Neuronal stem cell (in vitro differentiated cells): ENCODE results near the gene MS4A18.

ENCODE experiments used
- DNase-seq: peaks from one replicate; pipeline ENCODE4 v3.0.0-alpha.2; 2013; ENCODE audit warnings: low spot score
- H2AFZ ChIP-seq: one replicate; pipeline ENCODE4 v1.6.1; 2013; ENCODE audit warnings: mild to moderate bottlenecking, low read length, inconsistent platforms
- H2AK5ac ChIP-seq: 2 replicates; pipeline ENCODE4 v1.6.1; 2013; ENCODE audit warnings: low read depth, mild to moderate bottlenecking, inconsistent platforms, low read length, moderate library complexity, mixed read lengths
- H2BK120ac ChIP-seq: 2 replicates; pipeline ENCODE4 v1.6.1; 2013; ENCODE audit warnings: low read depth, mild to moderate bottlenecking, inconsistent platforms, low read length, moderate library complexity, mixed read lengths
- H2BK12ac ChIP-seq: one replicate; pipeline ENCODE4 v1.6.1; 2013; ENCODE audit warnings: low read length, inconsistent platforms
- H2BK15ac ChIP-seq: 2 replicates; pipeline ENCODE4 v1.6.1; 2013; ENCODE audit warnings: mild to moderate bottlenecking, low read length, inconsistent platforms, mixed read lengths
- H2BK5ac ChIP-seq: one replicate; pipeline ENCODE4 v1.6.1; 2013; ENCODE audit warnings: inconsistent platforms, mild to moderate bottlenecking, low read length, moderate library complexity
- H3K14ac ChIP-seq: one replicate; pipeline ENCODE4 v1.6.1; 2013; ENCODE audit warnings: low read length, inconsistent platforms
- H3K18ac ChIP-seq: 2 replicates; pipeline ENCODE4 v1.6.1; 2013; ENCODE audit warnings: low read length, inconsistent platforms
- H3K23ac ChIP-seq: 2 replicates; pipeline ENCODE4 v1.6.1; 2013; ENCODE audit warnings: low read depth, mild to moderate bottlenecking, mixed read lengths, low read length, inconsistent platforms; ENCODE audit not compliant: poor library complexity
- H3K27ac ChIP-seq: replicated peaks from 3 replicates; pipeline ENCODE4 v1.5.1; 2013; ENCODE audit warnings: low read length, inconsistent platforms
- H3K27me3 ChIP-seq, 3 experiments: 2 replicates each; pipeline ENCODE4 v1.6.1; 2013; ENCODE audit warnings: low read length in 3 of 3, mild to moderate bottlenecking in 2 of 3, inconsistent platforms in 1 of 3, low read depth in 1 of 3, mixed read lengths in 1 of 3, moderate library complexity in 1 of 3; ENCODE audit not compliant: control insufficient read depth in 3 of 3, insufficient read depth in 3 of 3
- H3K36me3 ChIP-seq, 2 donors: replicated peaks in 1 of 2; 2 replicates each; pipeline ENCODE4 v1.6.1; 2013; ENCODE audit warnings: low read length in 2 of 2; ENCODE audit not compliant: control insufficient read depth in 2 of 2, insufficient read depth in 2 of 2
- H3K4ac ChIP-seq: 2 replicates; pipeline ENCODE4 v1.6.1; 2013; ENCODE audit warnings: inconsistent platforms, mild to moderate bottlenecking, low read length, moderate library complexity
- H3K4me1 ChIP-seq, 2 donors: 1 replicate in 1 of 2; 2 replicates in 1 of 2; pipeline ENCODE4 v1.6.1; 2013; ENCODE audit warnings: low read length in 2 of 2, low read depth in 1 of 2; ENCODE audit not compliant: control insufficient read depth in 2 of 2, insufficient read depth in 1 of 2
- H3K4me2 ChIP-seq: one replicate; pipeline ENCODE4 v1.6.1; 2013; ENCODE audit warnings: mild to moderate bottlenecking, low read length, inconsistent platforms; ENCODE audit not compliant: insufficient read depth, poor library complexity, severe bottlenecking
- H3K4me3 ChIP-seq, 2 donors: 2 replicates each; pipeline ENCODE4 v1.5.1; 2013; ENCODE audit warnings: low read length in 2 of 2, mild to moderate bottlenecking in 2 of 2, inconsistent platforms in 1 of 2, moderate library complexity in 1 of 2
- H3K79me1 ChIP-seq: one replicate; pipeline ENCODE4 v1.6.1; 2013; ENCODE audit warnings: low read depth, mild to moderate bottlenecking, inconsistent platforms, low read length, moderate library complexity
- H3K9ac ChIP-seq: one replicate; pipeline ENCODE4 v1.6.1; 2013; ENCODE audit warnings: mild to moderate bottlenecking, low read depth, low read length, inconsistent platforms; ENCODE audit not compliant: poor library complexity
- H3K9me3 ChIP-seq, 2 donors: replicated peaks in 1 of 2; 2 replicates each; pipeline versions ENCODE3 to v1.6.1; 2013; ENCODE audit warnings: low read length in 2 of 2, mild to moderate bottlenecking in 2 of 2, inconsistent platforms in 1 of 2, low read depth in 1 of 2, mixed read lengths in 1 of 2, moderate library complexity in 1 of 2; ENCODE audit not compliant: control insufficient read depth in 2 of 2, insufficient read depth in 1 of 2
- H4K8ac ChIP-seq: one replicate; pipeline ENCODE4 v1.6.1; 2013; ENCODE audit warnings: low read depth, mild to moderate bottlenecking, inconsistent platforms, low read length, moderate library complexity
- H4K91ac ChIP-seq: one replicate; pipeline ENCODE4 v1.6.1; 2013; ENCODE audit warnings: low read length, low read depth, mild to moderate bottlenecking, inconsistent platforms; ENCODE audit not compliant: poor library complexity
- WGBS, 2 donors: extraction: QIAGEN DNeasy Blood & Tissue Kit; methylation state at CpG; one replicate each; pipeline ENCODE4 v1.1.7; 2013; ENCODE audit warnings: missing lambda C conversion rate in 2 of 2, mixed read lengths in 1 of 2; ENCODE audit not compliant: insufficient read length in 2 of 2, insufficient replicate concordance in 1 of 2; ENCODE audit errors: extremely low coverage in 2 of 2; 5-methylcytosine and 5-hydroxymethylcytosine counted together

MS4A18 gene

DNA sequence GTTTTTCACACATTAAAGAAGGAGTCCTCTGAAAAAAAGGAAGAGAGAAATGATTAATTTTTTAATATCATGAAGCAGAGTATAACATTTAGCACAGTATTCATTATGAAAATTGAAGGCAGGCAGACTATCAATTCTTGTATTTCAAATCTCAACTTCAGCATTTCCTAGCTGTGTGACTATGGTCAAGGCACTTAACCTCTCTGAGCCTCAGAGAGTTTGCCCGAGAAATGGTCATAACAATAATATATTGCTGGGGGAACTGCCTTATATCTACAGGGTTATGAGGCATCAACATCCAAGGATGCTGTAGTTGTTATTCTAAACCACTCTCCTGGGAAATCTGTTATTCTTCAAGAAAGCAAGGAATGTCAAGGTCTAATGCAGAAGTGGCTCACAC is 1.1 kb downstream of the MS4A18 start:
- Histone ChIP-seq H3K18ac (no peak overlapping the region), H3K9me3 (no peaks in the 10 kb centered on the region), H3K4me3 (no peak overlapping the region), H4K8ac (no peak overlapping the region), H3K23ac (no peak overlapping the region), H3K4me2 (no peak overlapping the region), H3K27me3 (peaks cover 0 to 4% (median 0%) of the 10 kb centered on the region in 3 experiments), H3K14ac (no peak overlapping the region), H2BK15ac (no peak overlapping the region), H3K36me3 (no peaks in the 10 kb centered on the region), H3K79me1 (no peaks in the 10 kb centered on the region), H3K9ac (no peak overlapping the region), H4K91ac (no peak overlapping the region), H3K4me1 (no peaks in the 10 kb centered on the region), H3K4ac (no peak overlapping the region), H2BK5ac (no peak overlapping the region), H2BK12ac (no peak overlapping the region), H2AK5ac (no peak overlapping the region), H2BK120ac (no peak overlapping the region), H3K27ac (no peak overlapping the region), H2AFZ (no peak overlapping the region)
- no CpG with 5 or more reads among the region's 1 CpG for WGBS, 2 donors
- no peak for DNase-seq

DNA sequence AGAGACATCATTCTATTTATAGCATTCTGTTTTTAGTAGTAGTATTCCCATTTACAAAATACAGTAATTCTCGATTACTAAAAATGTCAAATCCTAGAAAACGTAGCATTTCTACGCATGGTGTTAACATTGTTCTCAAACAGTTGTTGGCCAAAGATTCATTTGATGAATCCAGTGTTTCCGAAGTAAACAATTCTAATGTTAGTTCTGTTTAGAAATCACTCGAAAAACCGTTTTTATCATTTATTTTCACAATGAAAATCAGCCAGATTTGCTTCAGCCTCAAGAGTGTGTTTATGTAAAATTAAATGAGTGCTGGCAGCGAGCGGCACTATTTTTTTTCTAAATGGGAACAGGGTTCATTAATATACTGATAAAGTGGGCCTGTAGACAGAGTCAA is 7.1 kb downstream of the MS4A18 start:
- H2BK120ac ChIP-seq = no peak overlapping the region
- no peak overlapping the region for H3K4me2 ChIP-seq
- H2AK5ac ChIP-seq = no peak overlapping the region
- peaks cover 0 to 12% (median 0%) of the 10 kb centered on the region in 3 experiments for H3K27me3 ChIP-seq
- no peak overlapping the region for H2AFZ ChIP-seq
- no peak overlapping the region for H4K91ac ChIP-seq
- no peak overlapping the region for H4K8ac ChIP-seq
- H2BK12ac ChIP-seq = no peak overlapping the region
- no peak for DNase-seq
- H2BK15ac ChIP-seq = no peak overlapping the region
- H3K9ac ChIP-seq = no peak overlapping the region
- H3K79me1 ChIP-seq = no peaks in the 10 kb centered on the region
- no peak overlapping the region for H2BK5ac ChIP-seq
- peaks cover 0 to 3% of the 10 kb centered on the region in 2 donors for H3K9me3 ChIP-seq
- H3K4me3 ChIP-seq = no peak overlapping the region
- H3K14ac ChIP-seq = no peak overlapping the region
- H3K4ac ChIP-seq = no peak overlapping the region
- no peak overlapping the region for H3K27ac ChIP-seq
- H3K18ac ChIP-seq = no peak overlapping the region
- no peaks in the 10 kb centered on the region for H3K4me1 ChIP-seq
- no CpG with 5 or more reads among the region's 8 CpGs for WGBS, 2 donors
- H3K23ac ChIP-seq = no peak overlapping the region
- no peaks in the 10 kb centered on the region for H3K36me3 ChIP-seq

DNA sequence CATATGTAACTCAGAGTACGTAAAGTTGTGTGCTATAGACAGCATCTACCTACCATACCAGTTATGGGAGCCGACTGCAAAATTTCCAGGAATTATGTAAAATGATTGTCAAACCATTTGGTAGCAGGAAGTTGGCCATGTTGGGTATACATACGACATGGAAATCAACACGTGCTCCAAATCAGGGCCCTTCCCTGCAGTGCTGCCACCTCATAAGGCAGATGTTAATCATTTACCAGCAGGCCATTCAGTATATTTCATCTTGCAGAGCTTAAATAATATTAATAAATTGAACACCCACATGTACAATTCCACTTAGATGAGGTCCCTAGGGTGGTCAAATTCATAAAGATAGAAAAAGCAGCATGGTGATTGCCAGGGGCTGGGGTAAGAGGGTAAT is 9.8 kb downstream of the MS4A18 start:
- no peak overlapping the region for H2AFZ ChIP-seq
- H3K23ac ChIP-seq = no peak overlapping the region
- WGBS, 2 donors = no CpG with 5 or more reads among the region's 4 CpGs
- H4K8ac ChIP-seq = no peak overlapping the region
- H3K36me3 ChIP-seq = no peaks in the 10 kb centered on the region
- no peak for DNase-seq
- peaks cover 0 to 3% of the 10 kb centered on the region in 2 donors for H3K9me3 ChIP-seq
- peaks cover 0 to 20% (median 0%) of the 10 kb centered on the region in 3 experiments for H3K27me3 ChIP-seq
- H2BK15ac ChIP-seq = no peak overlapping the region
- H3K4me1 ChIP-seq = no peaks in the 10 kb centered on the region
- no peaks in the 10 kb centered on the region for H3K79me1 ChIP-seq
- no peak overlapping the region for H3K18ac ChIP-seq
- no peak overlapping the region for H2BK120ac ChIP-seq
- H2AK5ac ChIP-seq = no peak overlapping the region
- H3K9ac ChIP-seq = no peak overlapping the region
- no peak overlapping the region for H3K27ac ChIP-seq
- H2BK5ac ChIP-seq = no peak overlapping the region
- no peak overlapping the region for H3K4me2 ChIP-seq
- no peak overlapping the region for H3K14ac ChIP-seq
- H3K4ac ChIP-seq = no peak overlapping the region
- H2BK12ac ChIP-seq = no peak overlapping the region
- no peak overlapping the region for H4K91ac ChIP-seq
- H3K4me3 ChIP-seq = no peak overlapping the region

DNA sequence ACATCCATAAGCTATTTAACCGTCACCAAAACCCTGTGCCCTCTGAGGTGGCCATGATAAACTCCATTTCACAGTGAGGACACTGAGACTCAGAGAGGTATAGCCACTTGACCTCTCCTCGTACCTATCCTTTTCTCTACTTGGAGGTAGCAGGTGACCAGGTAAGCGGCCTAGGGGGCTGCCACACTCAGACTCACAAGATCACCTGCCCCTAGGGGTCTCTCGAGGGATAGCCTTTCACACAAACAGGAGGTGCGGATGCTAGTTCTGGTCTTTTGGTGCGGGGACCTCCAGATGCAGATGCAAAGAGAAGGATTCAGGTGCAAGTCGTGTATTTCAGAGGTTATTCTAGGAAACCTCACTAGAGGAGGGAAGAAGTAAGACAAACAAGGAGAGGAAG is 14.6 kb downstream of the MS4A18 start:
- H3K4me1 ChIP-seq = no peaks in the 10 kb centered on the region
- no peak overlapping the region for H3K23ac ChIP-seq
- H4K8ac ChIP-seq = no peak overlapping the region
- no peak overlapping the region for H3K9ac ChIP-seq
- H3K27me3 ChIP-seq = peaks cover 0 to 8% (median 0%) of the 10 kb centered on the region in 3 experiments
- no peaks in the 10 kb centered on the region for H3K79me1 ChIP-seq
- H2BK120ac ChIP-seq = no peak overlapping the region
- no peak overlapping the region for H2BK12ac ChIP-seq
- no peak overlapping the region for H2BK15ac ChIP-seq
- no peak overlapping the region for H3K27ac ChIP-seq
- no peak for DNase-seq
- no peak overlapping the region for H3K4ac ChIP-seq
- peaks cover 0 to 2% of the 10 kb centered on the region in 2 donors for H3K9me3 ChIP-seq
- no peak overlapping the region for H3K4me2 ChIP-seq
- no peak overlapping the region for H3K14ac ChIP-seq
- H3K18ac ChIP-seq = no peak overlapping the region
- no peak overlapping the region for H2AK5ac ChIP-seq
- no peaks in the 10 kb centered on the region for H3K36me3 ChIP-seq
- WGBS, 2 donors = no CpG with 5 or more reads among the region's 7 CpGs
- H2BK5ac ChIP-seq = no peak overlapping the region
- H4K91ac ChIP-seq = no peak overlapping the region
- H2AFZ ChIP-seq = no peak overlapping the region
- no peak overlapping the region for H3K4me3 ChIP-seq
